ENCODE measurements around the gene MC3R.

DNA sequence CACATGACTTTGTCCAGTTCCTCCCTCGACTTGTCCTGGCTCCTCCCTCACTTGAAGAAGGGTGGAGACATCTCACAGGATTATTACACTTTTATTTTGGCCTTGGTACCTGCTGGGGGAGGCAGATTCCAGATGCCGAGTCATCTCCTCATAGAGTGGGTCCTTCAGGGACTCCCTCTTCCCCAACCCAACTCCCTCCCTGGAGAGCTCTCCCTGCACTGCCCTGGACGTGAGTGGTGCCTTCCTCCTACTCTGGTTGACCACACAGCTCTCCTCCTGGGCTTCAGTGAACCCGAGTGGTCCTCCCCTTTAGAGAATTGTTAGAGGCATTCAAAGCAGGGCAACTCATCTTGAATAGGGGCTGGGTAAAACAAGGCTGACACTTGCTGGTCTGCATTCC lies 40.9 kb upstream of the MC3R start:
- TF ChIP-seq EZH2 (IDR thresholded peaks at IDR 0.05; ENCODE audit: insufficient read depth, low read length) = no peak
- TF ChIP-seq, protein P1, sequence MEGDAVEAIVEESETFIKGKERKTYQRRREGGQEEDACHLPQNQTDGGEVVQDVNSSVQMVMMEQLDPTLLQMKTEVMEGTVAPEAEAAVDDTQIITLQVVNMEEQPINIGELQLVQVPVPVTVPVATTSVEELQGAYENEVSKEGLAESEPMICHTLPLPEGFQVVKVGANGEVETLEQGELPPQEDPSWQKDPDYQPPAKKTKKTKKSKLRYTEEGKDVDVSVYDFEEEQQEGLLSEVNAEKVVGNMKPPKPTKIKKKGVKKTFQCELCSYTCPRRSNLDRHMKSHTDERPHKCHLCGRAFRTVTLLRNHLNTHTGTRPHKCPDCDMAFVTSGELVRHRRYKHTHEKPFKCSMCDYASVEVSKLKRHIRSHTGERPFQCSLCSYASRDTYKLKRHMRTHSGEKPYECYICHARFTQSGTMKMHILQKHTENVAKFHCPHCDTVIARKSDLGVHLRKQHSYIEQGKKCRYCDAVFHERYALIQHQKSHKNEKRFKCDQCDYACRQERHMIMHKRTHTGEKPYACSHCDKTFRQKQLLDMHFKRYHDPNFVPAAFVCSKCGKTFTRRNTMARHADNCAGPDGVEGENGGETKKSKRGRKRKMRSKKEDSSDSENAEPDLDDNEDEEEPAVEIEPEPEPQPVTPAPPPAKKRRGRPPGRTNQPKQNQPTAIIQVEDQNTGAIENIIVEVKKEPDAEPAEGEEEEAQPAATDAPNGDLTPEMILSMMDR (IDR thresholded peaks at IDR 0.05; ENCODE audit: insufficient read depth, low read depth, low read length) = no peak
